ENCODE measurements around the gene SCARB2. TPM values are rescaled to one million over a fixed set of nuclear protein-coding genes. Genes with fewer than 3 reads are reported as not detected.

Gene SCARB2
- total and polyA plus RNA-seq, 12 donors: 76.6 to 199 (median 105) TPM

GRCh38 chr4:76215077-76215476 is 1.5 kb upstream of the SCARB2 start:
- no peaks in the 10 kb centered on the region for H3K36me3 ChIP-seq
- 95 to 98% methylated on average over 3 of the region's 3 CpGs for WGBS, 2 donors
- H3K4me3 ChIP-seq: no peak overlapping the region
- DNase-seq: no peak
- peaks cover 6 to 76% (median 40%) of the 10 kb centered on the region in 9 donors for H3K4me1 ChIP-seq
- intact Hi-C loops (cut with DNase I): loop anchor here in 2 of 10 donors (5.0 to 10.0 kb wide), 3 partner anchors 68 to 860 kb away; partner anchors contain the start of genes CCNI (in 1 of the 2), NUP54 (in 1 of the 2) and STBD1 (in 1 of the 2)
- no peak for TF ChIP-seq CTCF (IDR thresholded peaks at IDR 0.05)
- H3K27ac ChIP-seq: peak overlapping the region in 5 of 10 donors; percentile 94 to 98 (median 95)
- no peak for ATAC-seq
- no peaks in the 10 kb centered on the region for H3K27me3 ChIP-seq
- H3K9me3 ChIP-seq: no peaks in the 10 kb centered on the region

- no peak for TF ChIP-seq CTCF (IDR thresholded peaks at IDR 0.05)
- intact Hi-C loops (cut with DNase I): loop anchor here in 4 of 10 donors (5.0 to 10.0 kb wide), 4 partner anchors 38 to 861 kb away; partner anchors contain the start of genes CCNI (in 1 of the 4), FAM47E (in 1 of the 4), NUP54 (in 1 of the 4) and STBD1 (in 1 of the 4)
- Histone ChIP-seq H3K27ac (peak overlapping the region; percentile 93 to 98 (median 96)), H3K4me1 (peaks cover 14 to 77% (median 48%) of the 10 kb centered on the region in 9 donors), H3K4me3 (peak overlapping the region; percentile 42 to 95 (median 84)), H3K27me3 (no peaks in the 10 kb centered on the region), H3K9me3 (no peaks in the 10 kb centered on the region), H3K36me3 (no peaks in the 10 kb centered on the region)
- WGBS, 2 donors: 14% methylated on average over 10 of the region's 10 CpGs
- peak in 1 of 8 donors; percentile 11 for ATAC-seq
- no peak for DNase-seq
These were observed 602 bp upstream of the SCARB2 start for GRCh38 chr4:76214177-76214675.

GRCh38 chr4:76212851-76213414 is 691 bp downstream of the SCARB2 start:
- 2 to 4% methylated on average over 14 of the region's 14 CpGs for WGBS, 2 donors
- Histone ChIP-seq H3K9me3 (no peaks in the 10 kb centered on the region), H3K4me3 (peak overlapping the region; percentile 50 to 95 (median 84)), H3K36me3 (no peaks in the 10 kb centered on the region), H3K27me3 (no peaks in the 10 kb centered on the region), H3K4me1 (peaks cover 17 to 78% (median 61%) of the 10 kb centered on the region in 9 donors), H3K27ac (peak overlapping the region; percentile 93 to 98 (median 96))
- DNase-seq: no peak
- intact Hi-C loops (cut with DNase I): loop anchor here in 5 of 10 donors (2.0 to 10.0 kb wide), 5 partner anchors 32 to 862 kb away; partner anchors contain the start of genes CCNI (in 1 of the 5), FAM47E (in 1 of the 5), NUP54 (in 1 of the 5) and STBD1 (in 1 of the 5)
- TF ChIP-seq CTCF (IDR thresholded peaks at IDR 0.05): no peak
- ATAC-seq: peak in 4 of 8 donors; percentile 10 to 31 (median 20)

- H3K4me3 ChIP-seq: peak overlapping the region; percentile 50 to 95 (median 84)
- intact Hi-C loops (cut with DNase I): loop anchor here in 5 of 10 donors (2.0 to 10.0 kb wide), 5 partner anchors 31 to 863 kb away; partner anchors contain the start of genes CCNI (in 1 of the 5), FAM47E (in 1 of the 5), NUP54 (in 1 of the 5) and STBD1 (in 1 of the 5)
- H3K27ac ChIP-seq: peak overlapping the region; percentile 93 to 98 (median 96)
- H3K4me1 ChIP-seq: peaks cover 24 to 78% (median 70%) of the 10 kb centered on the region in 9 donors
- WGBS, 2 donors: 30 to 32% methylated on average over 6 of the region's 6 CpGs
- no peaks in the 10 kb centered on the region for H3K27me3 ChIP-seq
- ATAC-seq (no peak), DNase-seq (no peak)
- H3K36me3 ChIP-seq: no peaks in the 10 kb centered on the region
- TF ChIP-seq CTCF (IDR thresholded peaks at IDR 0.05): no peak
- no peaks in the 10 kb centered on the region for H3K9me3 ChIP-seq
These were observed 1.6 kb downstream of the SCARB2 start for GRCh38 chr4:76211769-76212708.
